HEK293 (cell line): Measurements from ENCODE around the gene SLC4A8.

Source experiments
- CTCF ChIA-PET: fragments of 350-600 bp; formaldehyde crosslinking; extraction: SDS; loops from one replicate; lab custom pipeline; 2021; ENCODE audit warnings: antibody characterized with exemption; lab: Yijun Ruan, JAX
- POLR2A ChIA-PET: fragments of 300-600 bp; formaldehyde crosslinking; extraction: SDS; loops from one replicate; lab custom pipeline; 2020; ENCODE audit warnings: antibody characterized with exemption, inconsistent platforms; lab: Yijun Ruan, JAX
- H3K27ac ChIP-seq: fragments of 200-500 bp; sonication (Bioruptor generic); 2 replicates; pipeline ENCODE4 v1.5.1; 2014; ENCODE audit warnings: low read depth, low read length, control low read depth, inconsistent platforms; ENCODE audit errors: extremely low read depth
- H3K36me3 ChIP-seq, 2 experiments: fragments of 200-500 bp in 1 of 2; sonication (Bioruptor generic) in 1 of 2; 1 replicate in 1 of 2; 2 replicates in 1 of 2; pipeline ENCODE4 v1.5.1; 2014 to 2017; ENCODE audit warnings: inconsistent platforms in 2 of 2, low read length in 2 of 2; ENCODE audit not compliant: control insufficient read depth in 2 of 2, insufficient read depth in 1 of 2
- H3K4me1 ChIP-seq: fragments of 200-500 bp; sonication (Bioruptor generic); 2 replicates; pipeline ENCODE4 v1.5.1; 2014; ENCODE audit warnings: mild to moderate bottlenecking, low read length, inconsistent platforms; ENCODE audit not compliant: control insufficient read depth, insufficient read depth
- H3K4me3 ChIP-seq: 2 replicates; pipeline ENCODE4 v1.5.1; 2011; ENCODE audit warnings: low read depth, mild to moderate bottlenecking, control low read depth, low read length, moderate library complexity
- H3K9me3 ChIP-seq: fragments of 200-500 bp; sonication (Bioruptor generic); 2 replicates; pipeline ENCODE4 v1.5.1; 2014; ENCODE audit warnings: low read depth, low read length, inconsistent platforms; ENCODE audit not compliant: control insufficient read depth, insufficient read depth
- OSR2 ChIP-seq: fragments of 450-650 bp; formaldehyde crosslinking; IDR thresholded peaks from 2 replicates; pipeline ENCODE4 v1.5.1; 2016; ENCODE audit warnings: missing biosample characterization, missing genetic modification characterization
- RBAK ChIP-seq: fragments of 450-650 bp; formaldehyde crosslinking; IDR thresholded peaks from 2 replicates; pipeline ENCODE4 v1.5.1; 2016; ENCODE audit warnings: missing biosample characterization, missing genetic modification characterization
- SP7 ChIP-seq: fragments of 450-650 bp; formaldehyde crosslinking; IDR thresholded peaks from 2 replicates; pipeline ENCODE4 v1.5.1; 2016; ENCODE audit warnings: missing biosample characterization, missing genetic modification characterization
- ZBTB17 ChIP-seq: fragments of 450-650 bp; formaldehyde crosslinking; IDR thresholded peaks from 2 replicates; pipeline ENCODE4 v1.5.1; 2016; ENCODE audit warnings: missing biosample characterization, missing genetic modification characterization
- ZBTB20 ChIP-seq: fragments of 450-650 bp; formaldehyde crosslinking; IDR thresholded peaks from 2 replicates; pipeline ENCODE4 v1.5.1; 2016; ENCODE audit warnings: missing biosample characterization, missing genetic modification characterization
- ZIC2 ChIP-seq: fragments of 450-650 bp; formaldehyde crosslinking; IDR thresholded peaks from 2 replicates; pipeline ENCODE4 v1.5.1; 2016; ENCODE audit warnings: missing biosample characterization, missing genetic modification characterization
- ZNF175 ChIP-seq: fragments of 450-650 bp; formaldehyde crosslinking; IDR thresholded peaks from 2 replicates; pipeline ENCODE4 v1.5.1; 2016; ENCODE audit warnings: missing biosample characterization, missing genetic modification characterization
- ZNF280C ChIP-seq: fragments of 450-650 bp; formaldehyde crosslinking; IDR thresholded peaks from 2 replicates; pipeline ENCODE4 v1.5.1; 2016; ENCODE audit warnings: missing biosample characterization, missing genetic modification characterization
- ZNF335 ChIP-seq: fragments of 450-650 bp; formaldehyde crosslinking; conservative IDR thresholded peaks from 2 replicates; pipeline ENCODE4 v1.5.1; 2016; ENCODE audit warnings: missing biosample characterization, missing genetic modification characterization
- ZNF449 ChIP-seq: fragments of 450-650 bp; formaldehyde crosslinking; IDR thresholded peaks from 2 replicates; pipeline ENCODE4 v1.5.1; 2017; ENCODE audit warnings: missing biosample characterization, mild to moderate bottlenecking, missing genetic modification characterization, moderate library complexity
- ZNF624 ChIP-seq: fragments of 450-650 bp; formaldehyde crosslinking; IDR thresholded peaks from 2 replicates; pipeline ENCODE4 v1.5.1; 2017; ENCODE audit warnings: missing biosample characterization, missing genetic modification characterization
- TF ChIP-seq, protein P1 (sequence below): fragments of 450-650 bp; formaldehyde crosslinking; IDR thresholded peaks from 2 replicates; pipeline ENCODE4 v1.5.1; 2016; ENCODE audit warnings: missing biosample characterization, missing genetic modification characterization
- TF ChIP-seq, protein P2 (sequence below): fragments of 450-650 bp; formaldehyde crosslinking; IDR thresholded peaks from 2 replicates; pipeline ENCODE4 v1.5.1; 2016; ENCODE audit warnings: missing biosample characterization, missing genetic modification characterization
- TF ChIP-seq, protein P3 (sequence below): fragments of 450-650 bp; formaldehyde crosslinking; conservative IDR thresholded peaks from 2 replicates; pipeline ENCODE4 v1.5.1; 2016; ENCODE audit warnings: low read depth, missing biosample characterization, missing genetic modification characterization

SLC4A8 gene

GRCh38 chr12:51383269-51383905 lies 41.2 kb upstream of the SLC4A8 start:
- POLR2A ChIA-PET, result interaction anchor here (1.2 kb wide), 1 partner anchor 12 kb away, joined by 4 read pairs; no protein-coding TSS in a partner anchor
- Histone ChIP-seq H3K27ac (no peak overlapping the region), H3K9me3 (no peaks in the 10 kb centered on the region), H3K4me1 (peaks cover 18% of the 10 kb centered on the region), H3K4me3 (no peak overlapping the region), H3K36me3 (peaks cover 0 to 20% of the 10 kb centered on the region in 2 experiments; a peak in 2 of 3 replicates)
- CTCF ChIA-PET, result interaction anchor here (1.4 kb wide), 1 partner anchor 12 kb away, joined by 7 read pairs; no protein-coding TSS in a partner anchor
- TF ChIP-seq RBAK (no peak), ZNF280C (tag by site-specific recombination) (no peak), ZNF175 (tag by site-specific recombination) (no peak), OSR2 (tag by site-specific recombination) (0 out of 2 replicates have a peak, but pooled peaks have one; percentile 6)
- TF ChIP-seq, all 188 proteins: peak for 1

DNA sequence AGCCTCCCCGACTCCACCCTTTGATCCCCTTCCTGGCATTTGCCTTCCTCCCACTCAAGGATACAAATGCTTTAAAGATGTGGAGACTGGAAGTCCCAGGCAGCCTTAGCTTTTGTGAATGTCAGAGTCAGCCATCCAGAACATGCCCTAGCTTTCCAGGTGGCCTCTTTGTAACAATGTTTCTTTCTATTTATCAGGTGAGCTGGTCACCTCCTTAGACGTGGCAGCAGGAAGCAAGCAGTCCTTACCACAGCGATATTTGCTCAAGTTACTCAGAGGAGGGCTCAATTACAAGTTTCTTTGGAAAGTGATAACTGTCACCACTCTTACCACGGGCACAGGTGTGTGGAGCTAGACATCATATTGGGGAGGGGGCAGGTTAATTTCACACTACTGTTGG lies 38.3 kb upstream of the SLC4A8 start:
- Histone ChIP-seq H3K9me3 (no peaks in the 10 kb centered on the region), H3K36me3 (peaks cover 0 to 5% of the 10 kb centered on the region in 2 experiments; a peak in 2 of 3 replicates), H3K27ac (no peak overlapping the region), H3K4me3 (no peak overlapping the region), H3K4me1 (peaks cover 21% of the 10 kb centered on the region)
- TF ChIP-seq, protein P1, sequence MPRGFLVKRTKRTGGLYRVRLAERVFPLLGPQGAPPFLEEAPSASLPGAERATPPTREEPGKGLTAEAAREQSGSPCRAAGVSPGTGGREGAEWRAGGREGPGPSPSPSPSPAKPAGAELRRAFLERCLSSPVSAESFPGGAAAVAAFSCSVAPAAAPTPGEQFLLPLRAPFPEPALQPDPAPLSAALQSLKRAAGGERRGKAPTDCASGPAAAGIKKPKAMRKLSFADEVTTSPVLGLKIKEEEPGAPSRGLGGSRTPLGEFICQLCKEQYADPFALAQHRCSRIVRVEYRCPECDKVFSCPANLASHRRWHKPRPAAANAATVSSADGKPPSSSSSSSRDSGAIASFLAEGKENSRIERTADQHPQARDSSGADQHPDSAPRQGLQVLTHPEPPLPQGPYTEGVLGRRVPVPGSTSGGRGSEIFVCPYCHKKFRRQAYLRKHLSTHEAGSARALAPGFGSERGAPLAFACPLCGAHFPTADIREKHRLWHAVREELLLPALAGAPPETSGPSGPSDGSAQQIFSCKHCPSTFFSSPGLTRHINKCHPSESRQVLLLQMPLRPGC (tag by site-specific recombination), result no peak
- ChIA-PET CTCF (interaction anchor here (0.5 to 1.1 kb wide), 4 partner anchors 9 to 639 kb away, joined by 3 to 4 read pairs (median 3); no protein-coding TSS in a partner anchor), POLR2A (interaction anchor here (0.6 to 1.1 kb wide), 2 partner anchors 15 to 303 kb away, joined by 3 read pairs; no protein-coding TSS in a partner anchor)

- Histone ChIP-seq H3K4me3 (no peak overlapping the region), H3K4me1 (peaks cover 13% of the 10 kb centered on the region), H3K9me3 (no peaks in the 10 kb centered on the region), H3K27ac (peak overlapping the region; percentile 7; the same call in 1 of the 2 replicates), H3K36me3 (no peaks in the 10 kb centered on the region; a peak in 1 of 3 replicates)
- ChIA-PET POLR2A (interaction anchor here (1.4 to 4.0 kb wide), 2 partner anchors 16 kb away, joined by 5 to 31 read pairs; no protein-coding TSS in a partner anchor), CTCF (interaction anchor here (0.6 to 0.7 kb wide), 3 partner anchors 34 to 485 kb away, joined by 3 read pairs; no protein-coding TSS in a partner anchor)
- TF ChIP-seq, protein P2, sequence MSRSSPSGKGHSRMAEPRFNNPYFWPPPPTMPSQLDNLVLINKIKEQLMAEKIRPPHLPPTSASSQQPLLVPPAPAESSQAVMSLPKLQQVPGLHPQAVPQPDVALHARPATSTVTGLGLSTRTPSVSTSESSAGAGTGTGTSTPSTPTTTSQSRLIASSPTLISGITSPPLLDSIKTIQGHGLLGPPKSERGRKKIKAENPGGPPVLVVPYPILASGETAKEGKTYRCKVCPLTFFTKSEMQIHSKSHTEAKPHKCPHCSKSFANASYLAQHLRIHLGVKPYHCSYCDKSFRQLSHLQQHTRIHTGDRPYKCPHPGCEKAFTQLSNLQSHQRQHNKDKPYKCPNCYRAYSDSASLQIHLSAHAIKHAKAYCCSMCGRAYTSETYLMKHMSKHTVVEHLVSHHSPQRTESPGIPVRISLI (tag by site-specific recombination), result no peak
- TF ChIP-seq ZBTB20 (tag by site-specific recombination) (peak; percentile 67), SP7 (tag by site-specific recombination) (0 out of 2 replicates have a peak, but pooled peaks have one; percentile 14), OSR2 (tag by site-specific recombination) (0 out of 2 replicates have a peak, but pooled peaks have one; percentile 12), ZNF449 (peak; percentile 98), ZBTB17 (peak; percentile 69; the same call in 1 of the 2 replicates), ZIC2 (tag by site-specific recombination) (peak; percentile 69), ZNF335 (tag by site-specific recombination) (0 out of 2 replicates have a peak, but pooled peaks have one; percentile 17), ZNF624 (no peak)
- TF ChIP-seq, protein P3, sequence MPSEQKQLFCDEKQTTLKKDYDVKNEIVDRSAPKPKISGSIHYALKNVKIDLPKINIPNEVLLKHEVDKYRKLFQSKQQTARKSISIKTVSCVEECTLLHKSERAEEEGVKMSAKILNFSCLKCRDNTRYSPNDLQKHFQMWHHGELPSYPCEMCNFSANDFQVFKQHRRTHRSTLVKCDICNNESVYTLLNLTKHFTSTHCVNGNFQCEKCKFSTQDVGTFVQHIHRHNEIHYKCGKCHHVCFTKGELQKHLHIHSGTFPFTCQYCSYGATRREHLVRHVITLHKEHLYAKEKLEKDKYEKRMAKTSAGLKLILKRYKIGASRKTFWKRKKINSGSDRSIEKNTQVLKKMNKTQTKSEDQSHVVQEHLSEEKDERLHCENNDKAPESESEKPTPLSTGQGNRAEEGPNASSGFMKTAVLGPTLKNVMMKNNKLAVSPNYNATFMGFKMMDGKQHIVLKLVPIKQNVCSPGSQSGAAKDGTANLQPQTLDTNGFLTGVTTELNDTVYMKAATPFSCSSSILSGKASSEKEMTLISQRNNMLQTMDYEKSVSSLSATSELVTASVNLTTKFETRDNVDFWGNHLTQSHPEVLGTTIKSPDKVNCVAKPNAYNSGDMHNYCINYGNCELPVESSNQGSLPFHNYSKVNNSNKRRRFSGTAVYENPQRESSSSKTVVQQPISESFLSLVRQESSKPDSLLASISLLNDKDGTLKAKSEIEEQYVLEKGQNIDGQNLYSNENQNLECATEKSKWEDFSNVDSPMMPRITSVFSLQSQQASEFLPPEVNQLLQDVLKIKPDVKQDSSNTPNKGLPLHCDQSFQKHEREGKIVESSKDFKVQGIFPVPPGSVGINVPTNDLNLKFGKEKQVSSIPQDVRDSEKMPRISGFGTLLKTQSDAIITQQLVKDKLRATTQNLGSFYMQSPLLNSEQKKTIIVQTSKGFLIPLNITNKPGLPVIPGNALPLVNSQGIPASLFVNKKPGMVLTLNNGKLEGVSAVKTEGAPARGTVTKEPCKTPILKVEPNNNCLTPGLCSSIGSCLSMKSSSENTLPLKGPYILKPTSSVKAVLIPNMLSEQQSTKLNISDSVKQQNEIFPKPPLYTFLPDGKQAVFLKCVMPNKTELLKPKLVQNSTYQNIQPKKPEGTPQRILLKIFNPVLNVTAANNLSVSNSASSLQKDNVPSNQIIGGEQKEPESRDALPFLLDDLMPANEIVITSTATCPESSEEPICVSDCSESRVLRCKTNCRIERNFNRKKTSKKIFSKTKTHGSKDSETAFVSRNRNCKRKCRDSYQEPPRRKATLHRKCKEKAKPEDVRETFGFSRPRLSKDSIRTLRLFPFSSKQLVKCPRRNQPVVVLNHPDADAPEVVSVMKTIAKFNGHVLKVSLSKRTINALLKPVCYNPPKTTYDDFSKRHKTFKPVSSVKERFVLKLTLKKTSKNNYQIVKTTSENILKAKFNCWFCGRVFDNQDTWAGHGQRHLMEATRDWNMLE (tag by site-specific recombination), result no peak
Measured at GRCh38 chr12:51388069-51388799, 36.4 kb upstream of the SLC4A8 start.
